Measurements from ENCODE around the gene EPHA3.

Gene EPHA3

GRCh38 chr3:89061259-89061658 lies 46.2 kb upstream of the EPHA3 start:
- TF ChIP-seq PRDM10 (tag by site-specific recombination; IDR thresholded peaks at IDR 0.05) (no peak), ZNF202 (tag by site-specific recombination; IDR thresholded peaks at IDR 0.05; ENCODE audit: borderline replicate concordance) (no peak), ZNF184 (tag by site-specific recombination; IDR thresholded peaks at IDR 0.05) (no peak), ZNF341 (tag by site-specific recombination; IDR thresholded peaks at IDR 0.05; ENCODE audit: low read depth) (no peak), ZNF585B (tag by site-specific recombination; IDR thresholded peaks at IDR 0.05) (no peak), ZNF48 (tag by site-specific recombination; IDR thresholded peaks at IDR 0.05) (no peak), ZNF514 (tag by site-specific recombination; IDR thresholded peaks at IDR 0.05) (no peak), KLF17 (tag by site-specific recombination; IDR thresholded peaks at IDR 0.05) (no peak), SCRT1 (tag by site-specific recombination; IDR thresholded peaks at IDR 0.05; ENCODE audit: borderline replicate concordance) (no peak), ZNF426 (tag by site-specific recombination; IDR thresholded peaks at IDR 0.05) (no peak), ZNF561 (tag by site-specific recombination; IDR thresholded peaks at IDR 0.05; ENCODE audit: borderline replicate concordance) (no peak), WT1 (tag by site-specific recombination; IDR thresholded peaks at IDR 0.05) (no peak), ZNF362 (tag by site-specific recombination; IDR thresholded peaks at IDR 0.05) (no peak), MYNN (tag by site-specific recombination; IDR thresholded peaks at IDR 0.05; ENCODE audit: borderline replicate concordance) (no peak), ZNF629 (tag by site-specific recombination; IDR thresholded peaks at IDR 0.05) (no peak), ZNF148 (tag by site-specific recombination; IDR thresholded peaks at IDR 0.05; ENCODE audit: borderline replicate concordance) (no peak), ZNF555 (tag by site-specific recombination; conservative IDR thresholded peaks at IDR 0.05) (no peak)
- no peaks in the 10 kb centered on the region for H3K4me1 ChIP-seq (ENCODE audit: control insufficient read depth, insufficient read depth, low read length)
- H3K9me3 ChIP-seq (ENCODE audit: control insufficient read depth, insufficient read depth, low read depth, low read length): no peaks in the 10 kb centered on the region
- H3K27ac ChIP-seq (ENCODE audit: extremely low read depth, low read depth, low read length): no peak overlapping the region
- ChIA-PET CTCF (no interaction called here), POLR2A (no interaction called here)
- H3K4me3 ChIP-seq (ENCODE audit: low read depth, low read length): no peak overlapping the region
- H3K36me3 ChIP-seq (ENCODE audit: control insufficient read depth in 2 of 2, insufficient read depth in 1 of 2, low read length in 2 of 2): no peaks in the 10 kb centered on the region

GRCh38 chr3:89067736-89068135 lies 39.7 kb upstream of the EPHA3 start:
- no peak overlapping the region for H3K4me3 ChIP-seq (ENCODE audit: low read depth, low read length)
- no peaks in the 10 kb centered on the region for H3K4me1 ChIP-seq (ENCODE audit: control insufficient read depth, insufficient read depth, low read length)
- POLR2A ChIA-PET: no interaction called here
- H3K9me3 ChIP-seq (ENCODE audit: control insufficient read depth, insufficient read depth, low read depth, low read length): no peaks in the 10 kb centered on the region
- no peak overlapping the region for H3K27ac ChIP-seq (ENCODE audit: extremely low read depth, low read depth, low read length)
- no peaks in the 10 kb centered on the region for H3K36me3 ChIP-seq (ENCODE audit: control insufficient read depth in 2 of 2, insufficient read depth in 1 of 2, low read length in 2 of 2)
- CTCF ChIA-PET: no interaction called here
- TF ChIP-seq ZNF404 (tag by site-specific recombination; IDR thresholded peaks at IDR 0.05) (no peak), ZBTB17 (tag by site-specific recombination; IDR thresholded peaks at IDR 0.05) (no peak), ZBTB21 (tag by site-specific recombination; IDR thresholded peaks at IDR 0.05) (no peak), ZNF24 (tag by site-specific recombination; IDR thresholded peaks at IDR 0.05) (no peak), ZNF169 (tag by site-specific recombination; IDR thresholded peaks at IDR 0.05) (no peak), ZNF391 (tag by site-specific recombination; IDR thresholded peaks at IDR 0.05; ENCODE audit: borderline replicate concordance, low read depth) (no peak), ZNF366 (tag by site-specific recombination; conservative IDR thresholded peaks at IDR 0.05) (no peak), ZNF76 (tag by site-specific recombination; IDR thresholded peaks at IDR 0.05; ENCODE audit: borderline replicate concordance, low read depth) (no peak), ZNF2 (tag by site-specific recombination; IDR thresholded peaks at IDR 0.05) (no peak), ZNF426 (tag by site-specific recombination; IDR thresholded peaks at IDR 0.05) (no peak)
